ENCODE measurements around the gene IL15RA.

Gene IL15RA

DNA sequence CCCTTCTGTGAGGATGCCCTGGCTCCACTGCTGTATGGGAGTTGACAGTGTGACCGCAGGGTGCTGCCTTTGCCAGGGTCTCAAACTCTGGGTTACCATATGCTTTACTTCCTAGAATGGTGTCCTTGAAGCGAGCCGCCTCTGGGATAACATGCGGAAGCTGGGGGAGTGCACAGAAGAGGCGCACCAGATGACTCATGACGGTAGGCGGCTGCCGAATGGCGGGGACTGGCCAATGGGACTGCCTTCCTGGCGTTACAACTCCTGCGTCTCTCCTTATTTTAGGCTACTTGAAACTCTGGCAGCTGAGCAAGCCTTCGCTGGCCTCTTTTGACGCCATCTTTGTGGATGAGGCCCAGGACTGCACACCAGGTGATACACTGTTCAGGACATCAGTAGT is 60.0 kb downstream of the IL15RA start:
- Histone ChIP-seq H3K27ac (replicated peaks) (no peak overlapping the region), H3K4me3 (replicated peaks; ENCODE audit: insufficient read depth, low read length) (no peak overlapping the region), H3K27me3 (ENCODE audit: insufficient read depth, poor library complexity, severe bottlenecking) (no peaks in the 10 kb centered on the region)
- TF ChIP-seq POLR2AphosphoS5 (IDR thresholded peaks at IDR 0.05; ENCODE audit: low read depth) (no peak), GABPA (IDR thresholded peaks at IDR 0.05; ENCODE audit: low read depth) (no peak), SPI1 (IDR thresholded peaks at IDR 0.05; ENCODE audit: borderline replicate concordance, low read depth) (no peak)
- TF ChIP-seq, protein P1, sequence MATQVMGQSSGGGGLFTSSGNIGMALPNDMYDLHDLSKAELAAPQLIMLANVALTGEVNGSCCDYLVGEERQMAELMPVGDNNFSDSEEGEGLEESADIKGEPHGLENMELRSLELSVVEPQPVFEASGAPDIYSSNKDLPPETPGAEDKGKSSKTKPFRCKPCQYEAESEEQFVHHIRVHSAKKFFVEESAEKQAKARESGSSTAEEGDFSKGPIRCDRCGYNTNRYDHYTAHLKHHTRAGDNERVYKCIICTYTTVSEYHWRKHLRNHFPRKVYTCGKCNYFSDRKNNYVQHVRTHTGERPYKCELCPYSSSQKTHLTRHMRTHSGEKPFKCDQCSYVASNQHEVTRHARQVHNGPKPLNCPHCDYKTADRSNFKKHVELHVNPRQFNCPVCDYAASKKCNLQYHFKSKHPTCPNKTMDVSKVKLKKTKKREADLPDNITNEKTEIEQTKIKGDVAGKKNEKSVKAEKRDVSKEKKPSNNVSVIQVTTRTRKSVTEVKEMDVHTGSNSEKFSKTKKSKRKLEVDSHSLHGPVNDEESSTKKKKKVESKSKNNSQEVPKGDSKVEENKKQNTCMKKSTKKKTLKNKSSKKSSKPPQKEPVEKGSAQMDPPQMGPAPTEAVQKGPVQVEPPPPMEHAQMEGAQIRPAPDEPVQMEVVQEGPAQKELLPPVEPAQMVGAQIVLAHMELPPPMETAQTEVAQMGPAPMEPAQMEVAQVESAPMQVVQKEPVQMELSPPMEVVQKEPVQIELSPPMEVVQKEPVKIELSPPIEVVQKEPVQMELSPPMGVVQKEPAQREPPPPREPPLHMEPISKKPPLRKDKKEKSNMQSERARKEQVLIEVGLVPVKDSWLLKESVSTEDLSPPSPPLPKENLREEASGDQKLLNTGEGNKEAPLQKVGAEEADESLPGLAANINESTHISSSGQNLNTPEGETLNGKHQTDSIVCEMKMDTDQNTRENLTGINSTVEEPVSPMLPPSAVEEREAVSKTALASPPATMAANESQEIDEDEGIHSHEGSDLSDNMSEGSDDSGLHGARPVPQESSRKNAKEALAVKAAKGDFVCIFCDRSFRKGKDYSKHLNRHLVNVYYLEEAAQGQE (IDR thresholded peaks at IDR 0.05; ENCODE audit: insufficient replicate concordance, low read depth) = no peak
- TF ChIP-seq, protein P2, sequence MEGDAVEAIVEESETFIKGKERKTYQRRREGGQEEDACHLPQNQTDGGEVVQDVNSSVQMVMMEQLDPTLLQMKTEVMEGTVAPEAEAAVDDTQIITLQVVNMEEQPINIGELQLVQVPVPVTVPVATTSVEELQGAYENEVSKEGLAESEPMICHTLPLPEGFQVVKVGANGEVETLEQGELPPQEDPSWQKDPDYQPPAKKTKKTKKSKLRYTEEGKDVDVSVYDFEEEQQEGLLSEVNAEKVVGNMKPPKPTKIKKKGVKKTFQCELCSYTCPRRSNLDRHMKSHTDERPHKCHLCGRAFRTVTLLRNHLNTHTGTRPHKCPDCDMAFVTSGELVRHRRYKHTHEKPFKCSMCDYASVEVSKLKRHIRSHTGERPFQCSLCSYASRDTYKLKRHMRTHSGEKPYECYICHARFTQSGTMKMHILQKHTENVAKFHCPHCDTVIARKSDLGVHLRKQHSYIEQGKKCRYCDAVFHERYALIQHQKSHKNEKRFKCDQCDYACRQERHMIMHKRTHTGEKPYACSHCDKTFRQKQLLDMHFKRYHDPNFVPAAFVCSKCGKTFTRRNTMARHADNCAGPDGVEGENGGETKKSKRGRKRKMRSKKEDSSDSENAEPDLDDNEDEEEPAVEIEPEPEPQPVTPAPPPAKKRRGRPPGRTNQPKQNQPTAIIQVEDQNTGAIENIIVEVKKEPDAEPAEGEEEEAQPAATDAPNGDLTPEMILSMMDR (IDR thresholded peaks at IDR 0.05; ENCODE audit: insufficient read depth, low read length) = no peak
- no peak for DNase-seq (ENCODE audit: low read depth in 1 of 2, low spot score in 1 of 2)

DNA sequence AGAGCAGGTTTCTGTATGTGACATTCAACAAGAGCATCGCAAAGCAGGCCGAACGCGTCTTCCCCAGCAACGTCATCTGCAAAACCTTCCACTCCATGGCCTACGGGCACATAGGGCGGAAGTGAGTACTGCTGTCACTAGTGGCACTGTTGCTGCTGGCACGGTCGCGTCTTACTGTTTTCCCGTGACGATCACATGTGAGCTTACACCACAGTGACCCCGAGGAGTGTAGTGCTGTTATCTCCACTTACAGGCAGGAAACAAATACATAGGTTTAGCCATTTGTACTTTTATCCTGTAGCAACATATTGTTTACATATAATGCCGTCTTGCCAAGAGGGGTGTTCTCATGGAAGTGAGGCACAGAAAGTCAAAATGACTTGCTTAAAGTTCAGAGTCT is 61.9 kb downstream of the IL15RA start:
- TF ChIP-seq SPI1 (IDR thresholded peaks at IDR 0.05; ENCODE audit: borderline replicate concordance, low read depth) (no peak), GABPA (IDR thresholded peaks at IDR 0.05; ENCODE audit: low read depth) (no peak), POLR2AphosphoS5 (IDR thresholded peaks at IDR 0.05; ENCODE audit: low read depth) (no peak)
- TF ChIP-seq, protein P1 (IDR thresholded peaks at IDR 0.05; ENCODE audit: insufficient replicate concordance, low read depth) = no peak
- TF ChIP-seq, protein P2 (IDR thresholded peaks at IDR 0.05; ENCODE audit: insufficient read depth, low read length) = no peak
- no peak for DNase-seq (ENCODE audit: low read depth in 1 of 2, low spot score in 1 of 2)
- Histone ChIP-seq H3K4me3 (replicated peaks; ENCODE audit: insufficient read depth, low read length) (no peak overlapping the region), H3K27me3 (ENCODE audit: insufficient read depth, poor library complexity, severe bottlenecking) (no peaks in the 10 kb centered on the region), H3K27ac (replicated peaks) (no peak overlapping the region)

DNA sequence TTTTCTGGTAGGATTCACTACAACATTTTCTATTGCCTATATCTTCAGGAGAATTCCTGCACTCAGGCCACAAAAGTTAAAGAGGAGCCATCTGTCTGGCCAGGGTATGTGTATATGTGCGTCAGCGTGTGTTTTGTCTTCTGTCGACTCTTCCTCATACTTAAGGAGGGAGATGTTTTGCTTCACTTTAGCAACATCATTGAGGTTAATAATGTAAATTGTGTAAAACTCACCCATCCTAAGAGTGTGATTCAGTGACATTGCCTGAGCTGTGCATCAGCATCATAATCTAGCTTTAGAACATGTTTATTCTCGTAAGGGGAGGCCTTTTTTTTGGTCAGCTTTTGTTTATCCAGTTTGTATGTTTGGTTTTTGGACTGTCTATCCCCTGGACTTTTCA is 63.6 kb downstream of the IL15RA start:
- no peak overlapping the region for H3K27ac ChIP-seq (replicated peaks)
- TF ChIP-seq, protein P1 (IDR thresholded peaks at IDR 0.05; ENCODE audit: insufficient replicate concordance, low read depth) = no peak
- TF ChIP-seq POLR2AphosphoS5 (IDR thresholded peaks at IDR 0.05; ENCODE audit: low read depth) (no peak), GABPA (IDR thresholded peaks at IDR 0.05; ENCODE audit: low read depth) (no peak), SPI1 (IDR thresholded peaks at IDR 0.05; ENCODE audit: borderline replicate concordance, low read depth) (no peak)
- TF ChIP-seq, protein P2 (IDR thresholded peaks at IDR 0.05; ENCODE audit: insufficient read depth, low read length) = no peak
- no peaks in the 10 kb centered on the region for H3K27me3 ChIP-seq (ENCODE audit: insufficient read depth, poor library complexity, severe bottlenecking)
- no peak overlapping the region for H3K4me3 ChIP-seq (replicated peaks; ENCODE audit: insufficient read depth, low read length)
- DNase-seq (ENCODE audit: low read depth in 1 of 2, low spot score in 1 of 2) = no peak
